Right cardiac atrium (tissue), 5 donors: ENCODE data around the gene HCN3. TPM values are rescaled to one million over a fixed set of nuclear protein-coding genes. Genes with fewer than 3 reads are reported as not detected.

ENCODE experiments used
- ATAC-seq, 2 donors: fragments of 200-7000 bp; cut with Tn5 transposase; one replicate each; pipeline versions ENCODE4 v1.8.0 to v1.9.1; 2020; ENCODE audit warnings: moderate library complexity in 2 of 2, mild to moderate bottlenecking in 1 of 2
- DNase-seq, 3 donors: peaks; one replicate each; pipeline ENCODE4 v3.0.0-alpha.2; 2020
- H3K27ac ChIP-seq: one replicate; pipeline ENCODE4 v1.5.1; 2013; ENCODE audit warnings: mild to moderate bottlenecking, low read length, control low read depth, moderate library complexity
- H3K27me3 ChIP-seq: one replicate; pipeline ENCODE4 v1.6.1; 2013; ENCODE audit not compliant: control insufficient read depth, insufficient read depth
- H3K4me1 ChIP-seq: one replicate; pipeline ENCODE4 v1.6.1; 2013; ENCODE audit warnings: low read length; ENCODE audit not compliant: control insufficient read depth, insufficient read depth
- H3K4me3 ChIP-seq: one replicate; pipeline ENCODE4 v1.5.1; 2013; ENCODE audit warnings: low read length, control low read depth
- H3K9me3 ChIP-seq: one replicate; pipeline ENCODE4 v1.6.1; 2013; ENCODE audit warnings: low read length; ENCODE audit not compliant: control insufficient read depth
- WGBS: extraction: QIAGEN DNeasy Blood & Tissue Kit; methylation state at CpG from one replicate; pipeline ENCODE4 v1.1.7; 2013; 5-methylcytosine and 5-hydroxymethylcytosine counted together
- intact Hi-C, 4 donors: fragments of 100-400 bp; cut with DNase I; formaldehyde crosslinking; loops; one replicate each; pipeline versions ENCODE4 v1.11.0 to v1.14.0; 2022 to 2023
- polyA plus RNA-seq: library from polyadenylated mRNA; stranded (reverse); fragments of 200-250 nt; gene quantifications from one replicate; pipeline ENCODE4 v1.2.3, GENCODE V29; 2013
- total RNA-seq, 4 donors: library from RNA; stranded (reverse); fragmentation: NEBNext Ultra II Directional; extraction: Animal tissue kit (Norgen Biotek cat#: 25700); gene quantifications; one replicate each; pipeline ENCODE4 v1.2.1, GENCODE V29; 2021
- donor health status: healthy with polysubstance abuse.
- donor health status: DM: no; HTN: yes; CAD: no.
- donor health status: DM: no; HTN: no; CAD: no.
- donor health status: DM: no; HTN: yes; CAD: no; lungs with severe emphysema.
- donor health status: DM: yes; HTN: yes; CAD: no.

Gene HCN3
- total and polyA plus RNA-seq, 5 donors, result 0.77 to 1.4 (median 0.97) TPM

GRCh38 chr1:155300024-155300423 lies 22.8 kb downstream of the HCN3 start:
- WGBS, result 94% methylated on average over 8 of the region's 8 CpGs
- Histone ChIP-seq H3K27me3 (no peaks in the 10 kb centered on the region), H3K4me3 (no peak overlapping the region), H3K4me1 (no peaks in the 10 kb centered on the region), H3K27ac (no peak overlapping the region), H3K9me3 (no peaks in the 10 kb centered on the region)
- ATAC-seq (no peak), DNase-seq (no peak)
- intact Hi-C loops, result no loop called here

GRCh38 chr1:155300553-155301329 lies 23.5 kb downstream of the HCN3 start:
- Histone ChIP-seq H3K4me3 (no peak overlapping the region), H3K4me1 (no peaks in the 10 kb centered on the region), H3K27me3 (no peaks in the 10 kb centered on the region), H3K27ac (no peak overlapping the region), H3K9me3 (no peaks in the 10 kb centered on the region)
- WGBS, result 89% methylated on average over 9 of the region's 9 CpGs
- intact Hi-C loops, result no loop called here
- ATAC-seq (no peak), DNase-seq (no peak)

- DNase-seq, result no peak
- Histone ChIP-seq H3K4me3 (no peak within 1 kb of the TSS), H3K27me3 (no peaks in the 10 kb centered on the region), H3K4me1 (no peaks in the 10 kb centered on the region), H3K27ac (no peak within 1 kb of the TSS), H3K9me3 (no peaks in the 10 kb centered on the region)
- intact Hi-C loops, result no loop called here
- no peak for ATAC-seq
- 80% methylated on average over 5 of the region's 5 CpGs for WGBS
Measured at GRCh38 chr1:155301342-155301841, 24.1 kb downstream of the HCN3 start, which contains the start of gene PKLR. PKLR (minus strand) TSS chr1:155301438; CDS start chr1:155301395, 43 bp downstream.

GRCh38 chr1:155304558-155305063 lies 27.3 kb downstream of the HCN3 start:
- ATAC-seq, result no peak
- WGBS, result 77% methylated on average over 11 of the region's 11 CpGs

GRCh38 chr1:155305881-155306391 lies 28.7 kb downstream of the HCN3 start:
- Histone ChIP-seq H3K4me1 (no peaks in the 10 kb centered on the region), H3K27ac (no peak overlapping the region), H3K9me3 (no peaks in the 10 kb centered on the region), H3K4me3 (no peak overlapping the region), H3K27me3 (no peaks in the 10 kb centered on the region)
- ATAC-seq (no peak), DNase-seq (no peak)
- intact Hi-C loops, result no loop called here
- 69% methylated on average over 7 of the region's 7 CpGs for WGBS

More at GRCh38 chr1:155304558-155305063, 27.3 kb downstream of the HCN3 start:
- no peak for DNase-seq
- Histone ChIP-seq H3K9me3 (no peaks in the 10 kb centered on the region), H3K4me3 (no peak overlapping the region), H3K27ac (no peak overlapping the region), H3K27me3 (no peaks in the 10 kb centered on the region), H3K4me1 (no peaks in the 10 kb centered on the region)
- intact Hi-C loops, result no loop called here

GRCh38 chr1:155307247-155307740 lies 30.0 kb downstream of the HCN3 start:
- H3K4me3 ChIP-seq, result no peak overlapping the region
- WGBS, result 44% methylated on average over 6 of the region's 6 CpGs
- ATAC-seq (no peak), DNase-seq (no peak)
- H3K27ac ChIP-seq, result no peak overlapping the region
- H3K27me3 ChIP-seq, result no peaks in the 10 kb centered on the region
- no peaks in the 10 kb centered on the region for H3K9me3 ChIP-seq
- intact Hi-C loops, result no loop called here
- H3K4me1 ChIP-seq, result no peaks in the 10 kb centered on the region

- intact Hi-C loops, result no loop called here
- peak; percentile 99 for ATAC-seq
Measured at GRCh38 chr1:155308493-155309422, 31.5 kb downstream of the HCN3 start, which contains the start of gene FDPS. FDPS (plus strand) TSS chr1:155308866; CDS start chr1:155309790, 924 bp downstream.

GRCh38 chr1:155309423-155310021 lies 32.3 kb downstream of the HCN3 start:
- DNase-seq (peak; percentile 53 to 82 (median 80)), ATAC-seq (peak; percentile 19 to 55)
- Histone ChIP-seq H3K27me3 (no peaks in the 10 kb centered on the region), H3K27ac (peak overlapping the region; percentile 94), H3K9me3 (no peaks in the 10 kb centered on the region), H3K4me3 (peak overlapping the region; percentile 69), H3K4me1 (no peaks in the 10 kb centered on the region)
- intact Hi-C loops, result no loop called here
- WGBS, result 17% methylated on average over 11 of the region's 11 CpGs

More at GRCh38 chr1:155308493-155309422, 31.5 kb downstream of the HCN3 start, which contains the start of gene FDPS:
- peak; percentile 99 for DNase-seq
- H3K9me3 ChIP-seq, result no peaks in the 10 kb centered on the region
- under 1% methylated on average over 51 of the region's 51 CpGs for WGBS
- no peaks in the 10 kb centered on the region for H3K4me1 ChIP-seq
- no peaks in the 10 kb centered on the region for H3K27me3 ChIP-seq
- H3K27ac ChIP-seq, result peak within 1 kb of the TSS; percentile 94
- H3K4me3 ChIP-seq, result peak within 1 kb of the TSS; percentile 69

- no peak for DNase-seq
- Histone ChIP-seq H3K4me3 (no peak overlapping the region), H3K27me3 (no peaks in the 10 kb centered on the region), H3K27ac (no peak overlapping the region), H3K4me1 (no peaks in the 10 kb centered on the region), H3K9me3 (no peaks in the 10 kb centered on the region)
- intact Hi-C loops, result no loop called here
- 67% methylated on average over 8 of the region's 8 CpGs for WGBS
- no peak for ATAC-seq
Measured at GRCh38 chr1:155313261-155313660, 36.0 kb downstream of the HCN3 start.

GRCh38 chr1:155316922-155317321 lies 39.7 kb downstream of the HCN3 start:
- WGBS, result 93% methylated on average over 3 of the region's 3 CpGs

More at GRCh38 chr1:155316922-155317321, 39.7 kb downstream of the HCN3 start:
- no peak for DNase-seq
- Histone ChIP-seq H3K27me3 (no peaks in the 10 kb centered on the region), H3K27ac (no peak overlapping the region), H3K4me1 (peaks cover under 1% of the 10 kb centered on the region), H3K4me3 (no peak overlapping the region), H3K9me3 (no peaks in the 10 kb centered on the region)
- no peak for ATAC-seq
- intact Hi-C loops, result no loop called here
